NCI-H774 (cell line): ENCODE results near the gene GSTO2.
A peak's percentile ranks its signal among the peaks of the same experiment; 100 is the strongest.

ENCODE experiments used
- DNase-seq: peaks from one replicate; lab custom pipeline; 2025; lab: John Stamatoyannopoulos, UW

The GSTO2 gene

GRCh38 chr10:104253606-104254410 is 15.2 kb upstream of the GSTO2 start:
- no peak for DNase-seq

DNA sequence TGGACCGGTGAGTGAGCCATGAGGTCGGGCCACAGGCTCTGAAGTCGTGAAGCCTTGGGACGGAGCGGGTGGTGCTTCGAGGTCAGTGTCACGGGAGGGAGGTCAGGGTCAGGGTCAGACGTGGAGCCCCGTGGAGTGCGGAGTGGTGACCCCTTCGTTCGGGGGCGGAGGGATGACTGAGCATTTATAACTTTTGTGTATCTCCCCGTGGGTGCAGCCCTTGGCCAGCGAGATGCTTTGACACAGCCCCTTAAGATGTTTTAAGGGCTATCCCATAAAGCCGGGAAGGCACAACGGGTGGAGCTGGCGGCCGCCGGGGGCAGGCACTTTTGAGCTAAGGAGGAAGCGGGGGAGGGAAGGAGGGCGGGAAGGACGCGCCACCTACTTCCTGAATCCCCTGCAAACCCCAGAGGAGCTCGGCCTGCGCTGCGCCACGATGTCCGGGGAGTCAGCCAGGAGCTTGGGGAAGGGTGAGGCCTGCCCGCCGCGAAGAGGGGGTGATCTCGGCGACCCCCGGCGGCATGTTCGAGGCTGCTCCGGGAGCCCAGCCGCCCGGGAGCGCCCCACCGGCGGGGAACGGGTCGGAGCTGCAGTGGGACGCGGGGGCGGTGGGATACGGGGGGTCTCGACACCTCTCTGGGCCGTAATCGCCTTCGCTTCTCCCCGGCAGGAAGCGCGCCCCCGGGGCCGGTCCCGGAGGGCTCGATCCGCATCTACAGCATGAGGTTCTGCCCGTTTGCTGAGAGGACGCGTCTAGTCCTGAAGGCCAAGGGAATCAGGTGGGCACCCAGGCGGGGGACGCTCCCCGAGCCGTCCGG is 14.3 kb upstream of the GSTO2 start, which contains the start of gene GSTO1:
TSS of gene GSTO1 (plus strand) at position 400 of the 818 bp plus-strand sequence. CDS start at position 437, 37 bp downstream.
- no peak for DNase-seq

DNA sequence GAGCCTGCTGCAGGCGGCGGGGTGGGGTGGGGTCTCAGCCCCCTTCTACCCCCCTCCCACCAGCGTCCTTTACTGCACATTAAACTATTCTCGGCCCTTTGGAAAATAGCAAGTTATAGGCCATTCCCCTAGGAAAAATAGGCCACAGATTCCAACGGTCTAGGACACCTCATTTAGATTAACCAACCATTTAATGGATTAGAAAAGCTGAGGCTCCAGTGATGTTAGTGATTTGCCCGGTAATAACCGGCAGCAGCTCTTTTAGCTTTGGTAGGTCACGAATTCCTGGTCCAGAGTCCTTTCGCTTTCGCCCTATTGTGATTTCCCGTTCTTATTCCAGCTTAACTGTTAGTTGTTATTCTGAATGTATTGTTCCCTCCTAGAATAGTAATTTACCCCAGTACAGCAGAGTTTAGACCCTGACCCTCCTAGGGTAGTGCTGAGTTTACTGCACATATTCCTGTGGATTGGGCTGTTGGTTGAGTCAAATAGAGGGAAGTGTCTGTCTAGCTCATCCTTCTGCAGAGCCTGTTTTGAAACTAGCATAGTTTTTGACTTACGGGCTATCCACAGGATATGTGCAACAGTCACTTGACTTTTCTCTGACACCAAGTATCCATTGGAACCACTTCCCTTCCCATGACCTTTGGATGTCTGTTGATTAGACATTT is 13.5 kb upstream of the GSTO2 start:
- DNase-seq: no peak

- no peak for DNase-seq
Measured at GRCh38 chr10:104256335-104256961, 12.5 kb upstream of the GSTO2 start.

GRCh38 chr10:104257235-104257634 is 11.7 kb upstream of the GSTO2 start:
- no peak for DNase-seq

- DNase-seq: no peak
Measured at GRCh38 chr10:104258209-104258608, 10.8 kb upstream of the GSTO2 start.

- no peak for DNase-seq
Measured at GRCh38 chr10:104259456-104259855, 9.5 kb upstream of the GSTO2 start.

GRCh38 chr10:104259999-104260774 is 8.8 kb upstream of the GSTO2 start:
- no peak for DNase-seq

- DNase-seq: no peak
Measured at GRCh38 chr10:104260775-104261115, 8.2 kb upstream of the GSTO2 start.

DNA sequence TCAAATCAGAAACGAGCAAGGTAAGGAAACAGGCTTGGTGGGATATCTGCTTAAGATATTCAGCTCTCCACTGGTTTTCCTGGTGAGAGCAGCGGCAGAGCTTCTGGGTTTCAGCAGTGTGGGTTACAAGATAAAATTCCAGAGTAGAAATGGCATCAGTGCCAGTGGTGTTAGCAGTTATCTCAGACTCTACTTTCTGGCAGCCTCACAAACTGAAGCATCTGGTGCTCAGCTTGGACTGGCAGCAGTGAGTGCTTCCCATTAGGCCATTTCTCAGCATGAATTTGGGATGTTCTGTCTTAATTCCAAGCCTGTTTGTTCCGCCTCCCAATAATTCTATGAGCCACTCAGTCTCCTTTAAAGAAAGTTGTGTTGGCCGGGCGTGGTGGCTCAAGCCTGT is 6.9 kb upstream of the GSTO2 start:
- DNase-seq: no peak

DNA sequence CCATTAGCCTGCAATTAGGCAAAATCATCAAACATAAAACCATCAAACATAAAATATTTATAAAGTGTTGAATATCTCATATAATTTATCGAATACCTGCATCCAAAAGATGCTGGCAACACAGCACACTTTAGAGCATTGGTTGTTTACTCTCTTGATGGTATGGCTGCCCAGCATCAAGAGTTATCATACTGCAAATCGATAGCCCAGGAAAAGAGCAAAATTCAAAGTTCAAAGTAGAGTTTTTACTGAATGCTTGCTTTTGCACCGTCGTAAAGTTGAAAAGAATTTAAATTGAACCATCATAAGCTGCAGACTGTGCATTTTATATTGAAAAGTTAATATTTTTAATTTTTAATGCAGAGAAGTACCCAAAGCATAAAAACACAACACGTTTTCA is 4.2 kb upstream of the GSTO2 start:
- DNase-seq: no peak

DNA sequence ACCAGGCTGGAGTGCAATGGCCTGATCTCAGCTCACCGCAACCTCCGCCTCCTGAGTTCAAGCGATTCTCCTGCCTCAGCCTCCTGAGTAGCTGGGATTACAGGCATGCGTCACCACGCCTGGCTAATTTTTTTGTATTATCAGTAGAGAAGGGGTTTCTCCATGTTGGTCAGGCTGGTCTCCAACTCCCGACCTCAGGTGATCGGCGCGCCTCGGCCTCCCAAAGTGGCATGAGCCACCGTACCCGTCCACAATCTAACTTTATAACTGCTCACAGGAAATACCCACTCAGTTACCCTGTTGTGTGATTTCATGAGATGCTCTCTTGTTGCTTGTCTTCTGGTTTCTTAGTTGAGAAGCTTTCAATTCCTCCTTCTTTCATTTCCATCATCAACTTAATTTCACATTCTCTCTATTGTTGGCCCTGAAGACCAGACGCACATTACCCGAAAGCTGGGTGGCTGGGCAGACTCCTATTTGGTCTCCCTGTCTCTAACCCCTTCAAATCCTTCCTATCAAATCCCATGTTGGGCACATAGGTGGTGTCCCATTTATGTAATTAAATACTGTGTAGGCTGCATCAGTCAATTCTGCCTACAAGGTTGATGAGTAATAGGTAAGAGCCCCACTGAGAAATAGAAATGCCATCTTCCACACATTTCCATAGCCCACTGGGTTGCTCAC is 1.1 kb upstream of the GSTO2 start:
- DNase-seq: no peak

GRCh38 chr10:104268405-104268712 is 625 bp upstream of the GSTO2 start:
- DNase-seq: no peak

- no peak for DNase-seq
Measured at GRCh38 chr10:104273286-104273685, 4.3 kb downstream of the GSTO2 start.

DNA sequence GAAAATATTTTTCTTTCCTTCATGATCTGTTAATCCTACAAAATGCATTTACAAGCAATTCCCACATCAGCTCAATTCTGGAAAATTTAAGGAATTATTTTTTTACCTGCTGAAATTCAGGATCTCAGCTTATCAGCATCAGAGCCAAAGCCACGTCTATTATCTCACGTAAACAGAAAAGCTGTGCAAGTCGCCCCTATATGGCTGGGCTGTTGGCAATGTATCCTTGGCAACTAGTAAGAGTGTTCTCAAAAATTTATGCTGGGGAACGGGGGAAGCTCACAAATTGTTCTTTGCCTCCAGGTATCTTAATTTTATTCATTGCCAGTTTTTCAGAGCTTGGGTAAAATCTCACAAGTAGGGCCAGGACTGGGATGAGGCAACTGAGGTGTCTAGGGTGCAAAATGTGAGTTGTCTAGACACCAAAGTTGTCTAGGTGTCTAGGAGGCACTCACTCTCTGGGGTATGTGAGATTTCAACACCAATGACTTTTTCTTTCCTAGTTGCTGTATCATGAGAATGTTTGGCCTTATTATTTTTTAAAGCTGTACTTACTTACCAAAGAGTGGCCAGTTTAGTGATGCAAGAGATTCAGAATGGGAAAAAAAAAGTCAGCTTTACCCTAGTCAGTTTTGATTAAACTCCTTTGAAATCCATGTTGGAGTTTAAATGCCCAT is 5.1 kb downstream of the GSTO2 start:
- no peak for DNase-seq

GRCh38 chr10:104274762-104275721 is 6.1 kb downstream of the GSTO2 start:
- no peak for DNase-seq

- DNase-seq: no peak
Measured at GRCh38 chr10:104276192-104276591, 7.2 kb downstream of the GSTO2 start.

DNA sequence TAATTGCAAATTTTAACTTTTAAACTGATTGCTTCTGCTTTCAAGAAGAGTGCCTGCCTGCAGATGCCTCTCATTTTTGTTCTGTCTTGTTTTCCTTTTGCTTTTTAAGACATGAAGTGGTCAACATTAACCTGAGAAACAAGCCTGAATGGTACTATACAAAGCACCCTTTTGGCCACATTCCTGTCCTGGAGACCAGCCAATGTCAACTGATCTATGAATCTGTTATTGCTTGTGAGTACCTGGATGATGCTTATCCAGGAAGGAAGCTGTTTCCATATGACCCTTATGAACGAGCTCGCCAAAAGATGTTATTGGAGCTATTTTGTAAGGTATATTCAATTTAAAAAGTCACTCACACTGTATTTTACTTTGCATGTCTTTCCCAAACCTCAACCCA is 8.8 kb downstream of the GSTO2 start:
- DNase-seq: peak; percentile 16

GRCh38 chr10:104279550-104280259 is 10.7 kb downstream of the GSTO2 start:
- DNase-seq: no peak
